HFFc6 (cell line): ENCODE measurements around the gene HACD2. TPM values are rescaled to one million over a fixed set of nuclear protein-coding genes. Genes with fewer than 3 reads are reported as not detected.

Experiments used
- DNase-seq: peaks from one replicate; pipeline ENCODE4 v3.0.0-alpha.2; 2018
- H3K27ac Mint-ChIP-seq: 2 replicates; pipeline ENCODE4 v1.8.0; 2020; ENCODE audit warnings: mild to moderate bottlenecking, mixed read lengths
- H3K27me3 Mint-ChIP-seq: 2 replicates; pipeline ENCODE4 v1.8.0; 2021; ENCODE audit warnings: mild to moderate bottlenecking, moderate library complexity, mixed read lengths; ENCODE audit not compliant: insufficient read depth
- H3K36me3 Mint-ChIP-seq: 2 replicates; pipeline ENCODE4 v1.8.0; 2021; ENCODE audit warnings: low read depth, mixed read lengths
- H3K4me1 Mint-ChIP-seq: 2 replicates; pipeline ENCODE4 v1.8.0; 2020; ENCODE audit warnings: low read depth, mixed read lengths
- H3K4me3 Mint-ChIP-seq: 2 replicates; pipeline ENCODE4 v1.8.0; 2020; ENCODE audit warnings: mild to moderate bottlenecking, moderate library complexity, mixed read lengths
- H3K9me3 Mint-ChIP-seq: 2 replicates; pipeline ENCODE4 v1.8.0; 2020; ENCODE audit warnings: mild to moderate bottlenecking, mixed read lengths
- total RNA-seq, 6 experiments: library from RNA; stranded (reverse); fragmentation: NEBNext Ultra II Directional; extraction: Animal tissue kit (Norgen Biotek cat#: 25700); gene quantifications; 2 replicates in 1 of 6; 3 replicates in 5 of 6; pipeline ENCODE4 v1.2.3, GENCODE V29; 2021
- TF ChIP-seq, protein P1 (sequence below): fragments of 200-600 bp; sonication (generic); IDR thresholded peaks from 2 replicates; pipeline ENCODE4 v1.5.0; 2021; ENCODE audit warnings: antibody characterized with exemption, mild to moderate bottlenecking

The HACD2 gene
- total RNA-seq, 6 experiments from 2014 or later = 56.6 to 85.7 (median 75.7) TPM

DNA sequence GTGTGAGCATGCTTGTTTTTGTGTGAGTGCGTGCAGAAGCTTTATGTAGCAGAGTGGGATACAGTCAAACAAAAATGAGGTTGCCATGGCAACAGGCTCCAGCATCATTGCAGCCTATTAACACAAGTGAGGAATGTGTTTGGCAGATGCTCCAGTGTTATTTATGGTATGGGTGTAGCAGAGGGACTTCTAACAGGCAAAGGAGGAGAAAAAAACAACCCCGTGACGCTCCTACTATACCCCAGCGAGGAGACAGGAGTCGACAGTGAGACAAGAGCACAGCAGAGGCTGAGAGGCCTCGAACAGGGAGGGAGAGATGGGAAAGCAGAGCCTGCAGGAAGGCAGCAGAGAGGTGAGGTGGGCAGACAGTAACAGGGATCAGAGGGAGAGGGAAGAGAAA lies 140.8 kb downstream of the HACD2 start:
- H3K9me3 Mint-ChIP-seq = no peaks in the 10 kb centered on the region
- TF ChIP-seq, protein P1, sequence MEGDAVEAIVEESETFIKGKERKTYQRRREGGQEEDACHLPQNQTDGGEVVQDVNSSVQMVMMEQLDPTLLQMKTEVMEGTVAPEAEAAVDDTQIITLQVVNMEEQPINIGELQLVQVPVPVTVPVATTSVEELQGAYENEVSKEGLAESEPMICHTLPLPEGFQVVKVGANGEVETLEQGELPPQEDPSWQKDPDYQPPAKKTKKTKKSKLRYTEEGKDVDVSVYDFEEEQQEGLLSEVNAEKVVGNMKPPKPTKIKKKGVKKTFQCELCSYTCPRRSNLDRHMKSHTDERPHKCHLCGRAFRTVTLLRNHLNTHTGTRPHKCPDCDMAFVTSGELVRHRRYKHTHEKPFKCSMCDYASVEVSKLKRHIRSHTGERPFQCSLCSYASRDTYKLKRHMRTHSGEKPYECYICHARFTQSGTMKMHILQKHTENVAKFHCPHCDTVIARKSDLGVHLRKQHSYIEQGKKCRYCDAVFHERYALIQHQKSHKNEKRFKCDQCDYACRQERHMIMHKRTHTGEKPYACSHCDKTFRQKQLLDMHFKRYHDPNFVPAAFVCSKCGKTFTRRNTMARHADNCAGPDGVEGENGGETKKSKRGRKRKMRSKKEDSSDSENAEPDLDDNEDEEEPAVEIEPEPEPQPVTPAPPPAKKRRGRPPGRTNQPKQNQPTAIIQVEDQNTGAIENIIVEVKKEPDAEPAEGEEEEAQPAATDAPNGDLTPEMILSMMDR = no peak
- no peak overlapping the region for H3K4me3 Mint-ChIP-seq
- no peak overlapping the region for H3K27ac Mint-ChIP-seq
- no peaks in the 10 kb centered on the region for H3K4me1 Mint-ChIP-seq
- H3K27me3 Mint-ChIP-seq = peaks cover 59% of the 10 kb centered on the region
- H3K36me3 Mint-ChIP-seq = peaks cover 5% of the 10 kb centered on the region; the same call in 1 of the 2 replicates
- DNase-seq = peak; percentile 21

DNA sequence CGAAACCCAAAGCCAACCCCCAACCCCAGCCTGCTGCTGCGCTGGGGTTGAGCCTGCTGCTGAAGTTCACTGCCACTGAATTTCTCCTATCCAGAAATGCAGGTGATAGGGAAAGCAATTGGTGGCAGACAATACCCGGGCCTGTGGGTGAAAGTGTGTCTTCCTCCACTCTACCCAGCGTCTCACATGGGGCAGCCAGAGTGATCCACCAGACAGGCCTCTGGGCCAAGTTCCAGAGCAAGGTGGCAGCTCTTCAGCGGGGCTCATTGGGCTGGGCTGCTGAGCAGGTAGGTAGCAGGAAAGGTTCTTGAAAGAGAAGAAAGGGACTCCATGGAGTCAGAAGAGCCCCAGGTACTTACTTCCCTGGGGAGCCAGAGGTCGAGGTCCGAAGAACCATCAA lies 141.9 kb downstream of the HACD2 start:
- no peak overlapping the region for H3K27ac Mint-ChIP-seq
- no peaks in the 10 kb centered on the region for H3K9me3 Mint-ChIP-seq
- peaks cover 61% of the 10 kb centered on the region for H3K27me3 Mint-ChIP-seq
- H3K36me3 Mint-ChIP-seq = peaks cover 5% of the 10 kb centered on the region; the same call in 1 of the 2 replicates
- TF ChIP-seq, protein P1 = no peak
- H3K4me1 Mint-ChIP-seq = no peaks in the 10 kb centered on the region
- no peak for DNase-seq
- H3K4me3 Mint-ChIP-seq = no peak overlapping the region

DNA sequence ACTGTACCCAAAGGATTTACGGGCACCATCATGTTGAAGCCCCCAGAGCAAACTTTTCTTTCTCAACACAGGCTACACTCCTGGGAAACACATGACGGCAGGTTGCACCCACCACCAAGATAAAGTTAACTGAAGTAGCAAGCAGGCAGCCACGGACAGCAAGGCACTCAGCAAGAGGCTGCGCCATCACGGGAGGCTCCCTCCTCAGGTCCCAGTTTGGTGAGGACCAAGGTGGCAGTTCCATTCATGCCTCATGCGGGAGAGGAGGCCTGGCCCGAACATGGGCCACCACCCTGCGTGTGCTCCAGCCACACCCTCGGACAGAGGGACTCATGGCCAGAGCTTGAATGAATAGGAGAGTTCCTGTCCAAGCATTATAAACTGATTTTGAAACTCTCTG lies 142.7 kb downstream of the HACD2 start:
- Mint-ChIP-seq H3K4me1 (no peaks in the 10 kb centered on the region), H3K27me3 (peaks cover 64% of the 10 kb centered on the region), H3K36me3 (peaks cover 4% of the 10 kb centered on the region; the same call in 1 of the 2 replicates), H3K27ac (no peak overlapping the region), H3K4me3 (no peak overlapping the region), H3K9me3 (no peaks in the 10 kb centered on the region)
- TF ChIP-seq, protein P1 = no peak
- no peak for DNase-seq

Other genes starting within 250 kb of the HACD2 start
- gene ADCY5, start 136.0 kb downstream of the HACD2 start, total RNA-seq = under 1 TPM; 0.09 to 0.95 (median 0.19) TPM